GM10847 (cell line): ENCODE measurements around the gene TIMM23.

Experiments used
- POLR2A ChIP-seq: IDR thresholded peaks from 2 replicates; pipeline ENCODE4 v1.6.1; 2011; ENCODE audit not compliant: insufficient read length; ENCODE audit errors: extremely low read depth

TIMM23 gene

DNA sequence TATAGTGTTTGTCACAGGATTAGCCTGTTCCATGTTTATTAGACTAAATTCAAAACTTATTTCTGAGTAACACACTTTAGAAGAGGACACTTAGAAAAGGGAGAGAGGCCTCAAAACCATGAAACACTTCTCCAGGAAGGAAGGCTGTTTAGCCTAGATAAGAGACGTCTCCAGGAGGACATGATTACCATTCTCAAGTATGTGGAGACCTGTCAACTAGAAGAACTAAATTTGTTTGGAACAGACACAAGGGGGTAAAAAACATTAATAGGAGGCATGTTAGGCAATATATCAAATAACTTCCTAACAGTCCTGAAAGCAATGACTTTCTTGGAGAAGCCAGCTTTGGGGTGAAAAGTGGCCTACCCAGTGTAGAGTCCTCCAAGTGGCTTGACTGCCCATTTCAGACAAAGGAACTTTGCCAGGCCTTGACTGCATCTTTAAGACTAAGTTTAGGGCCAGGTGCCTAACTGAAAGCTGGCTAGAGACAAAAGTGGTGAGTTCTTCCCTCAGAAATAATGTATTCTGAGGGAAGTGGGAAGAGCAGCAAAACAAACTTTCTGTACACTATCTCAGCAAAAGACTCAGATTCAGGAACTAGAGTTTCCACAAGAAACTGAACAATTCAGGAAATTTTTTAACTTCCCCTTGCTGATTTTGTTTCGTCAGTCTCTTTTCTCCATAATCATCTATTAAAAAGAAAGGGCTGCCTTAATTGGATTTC lies 46.3 kb downstream of the TIMM23 start:
- no peak for TF ChIP-seq POLR2A

DNA sequence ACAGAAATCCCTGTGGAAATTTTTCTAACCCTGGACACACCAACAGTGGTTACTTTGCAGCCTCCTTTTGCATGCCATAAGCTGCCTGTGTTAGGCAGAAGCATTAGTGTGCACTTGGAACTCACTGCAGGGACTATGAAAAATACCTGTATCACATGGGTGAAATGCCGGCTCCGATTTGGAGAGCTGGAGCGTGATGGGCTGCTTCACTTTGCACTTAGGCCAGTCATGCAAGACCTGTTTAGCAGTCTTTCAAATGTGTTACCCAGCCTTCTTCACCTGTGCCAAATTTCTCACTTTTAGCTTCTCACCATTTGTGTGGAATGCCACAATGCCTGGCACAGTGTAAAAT lies 46.9 kb downstream of the TIMM23 start:
- no peak for TF ChIP-seq POLR2A

DNA sequence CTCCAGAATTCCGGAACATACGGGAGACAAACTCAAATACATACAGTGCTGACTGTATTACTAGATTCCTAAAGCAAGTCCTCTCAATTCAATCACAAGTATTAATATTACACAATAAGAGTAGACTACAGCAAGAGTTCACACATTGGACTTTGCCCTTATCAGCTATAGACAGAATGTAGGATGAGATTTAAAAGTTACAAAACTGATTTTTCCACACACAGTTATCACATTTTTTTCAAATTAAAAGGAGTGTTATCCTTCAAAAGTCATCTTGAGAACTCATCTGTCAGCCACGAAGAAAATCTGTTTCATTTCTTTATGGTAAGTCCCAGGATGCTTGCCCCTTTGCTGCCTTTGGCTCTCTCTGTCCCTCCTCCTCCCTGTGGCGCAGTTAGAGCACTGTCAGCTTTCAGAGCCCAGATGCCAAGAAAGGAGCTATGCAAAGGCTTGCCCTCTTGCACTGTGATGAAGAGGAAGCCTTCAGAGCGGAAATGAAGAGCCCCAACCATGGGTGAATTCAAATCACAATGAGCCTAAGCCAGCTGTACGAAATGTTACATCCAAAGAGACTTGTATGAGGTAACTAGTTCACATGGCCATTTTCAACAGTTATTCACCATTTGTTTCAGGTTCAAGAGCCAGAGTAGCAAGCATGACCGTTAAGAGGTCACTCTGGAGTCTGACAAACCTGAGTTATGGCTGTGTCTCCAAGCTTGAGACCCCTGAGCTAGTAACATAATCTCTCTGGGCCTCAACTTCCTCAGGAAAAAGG lies 47.5 kb downstream of the TIMM23 start:
- TF ChIP-seq POLR2A = no peak

DNA sequence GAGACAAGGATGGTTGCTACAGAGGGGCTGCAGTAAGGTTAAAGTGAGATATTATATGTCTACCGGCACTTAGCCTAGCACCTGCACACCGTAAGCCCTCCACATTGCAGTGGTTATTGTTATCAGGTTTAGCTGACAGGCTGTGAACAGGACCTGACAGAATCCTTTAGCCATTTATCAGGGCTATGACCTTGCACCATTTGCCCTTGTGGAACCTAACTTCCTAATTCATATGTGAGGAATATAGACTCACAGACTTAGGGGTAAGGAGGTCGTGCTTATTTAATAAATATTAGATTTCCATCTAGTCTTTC lies 48.0 kb downstream of the TIMM23 start:
- TF ChIP-seq POLR2A = no peak

DNA sequence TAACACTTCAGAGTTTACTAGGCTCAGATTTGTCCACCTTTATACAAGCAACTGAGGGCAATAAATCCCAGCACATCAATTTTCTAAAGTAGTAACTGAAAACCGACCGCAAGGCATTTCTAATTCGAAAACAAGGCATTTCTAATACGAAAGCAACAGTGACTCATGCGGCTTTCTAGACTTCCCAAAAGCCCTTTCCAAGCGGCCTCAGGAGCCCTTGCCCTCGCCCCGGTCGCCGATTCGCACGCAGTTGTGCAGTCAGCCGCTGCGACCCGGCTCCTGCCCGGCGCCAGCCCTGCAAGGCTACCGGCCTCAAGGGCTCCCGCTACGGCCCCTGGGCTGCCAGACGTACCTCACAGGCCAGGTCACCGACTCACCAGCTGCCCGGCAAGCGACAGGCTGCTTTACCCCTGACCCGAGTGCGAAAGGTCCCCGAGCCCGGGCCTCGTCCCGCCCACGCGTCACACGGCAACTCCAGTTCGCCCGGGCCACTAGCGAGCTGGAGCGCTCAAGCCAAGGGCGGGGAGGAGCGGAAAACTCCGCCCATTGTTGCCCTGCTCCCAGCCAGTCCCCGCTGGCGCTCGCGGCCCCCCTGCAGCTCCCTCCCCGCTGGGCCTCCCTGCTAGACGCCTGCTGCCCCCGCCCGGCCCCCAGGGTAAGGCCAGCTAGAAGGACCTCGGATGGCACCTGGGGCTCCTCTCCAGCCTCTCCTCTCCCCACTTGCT lies 50.9 kb downstream of the TIMM23 start:
- TF ChIP-seq POLR2A = no peak

DNA sequence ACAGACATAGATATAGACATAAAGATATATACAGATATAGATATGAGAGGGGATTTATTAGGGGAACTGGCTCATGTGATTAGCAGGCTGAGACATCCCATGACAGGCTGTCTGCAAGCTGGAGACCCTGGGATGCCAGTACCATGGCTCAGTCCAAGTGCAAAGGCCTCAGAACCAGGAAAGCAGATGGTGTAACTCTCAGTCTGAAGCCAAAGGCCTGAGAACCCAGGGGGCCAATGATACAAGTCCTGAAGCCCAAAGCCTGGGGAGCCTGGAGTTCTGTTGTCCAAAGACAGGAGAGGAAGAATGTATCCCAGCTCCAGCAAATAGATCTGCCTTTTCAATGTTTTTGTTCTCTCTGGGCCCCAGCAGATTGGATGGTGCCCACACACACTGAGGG lies 52.7 kb downstream of the TIMM23 start:
- no peak for TF ChIP-seq POLR2A

DNA sequence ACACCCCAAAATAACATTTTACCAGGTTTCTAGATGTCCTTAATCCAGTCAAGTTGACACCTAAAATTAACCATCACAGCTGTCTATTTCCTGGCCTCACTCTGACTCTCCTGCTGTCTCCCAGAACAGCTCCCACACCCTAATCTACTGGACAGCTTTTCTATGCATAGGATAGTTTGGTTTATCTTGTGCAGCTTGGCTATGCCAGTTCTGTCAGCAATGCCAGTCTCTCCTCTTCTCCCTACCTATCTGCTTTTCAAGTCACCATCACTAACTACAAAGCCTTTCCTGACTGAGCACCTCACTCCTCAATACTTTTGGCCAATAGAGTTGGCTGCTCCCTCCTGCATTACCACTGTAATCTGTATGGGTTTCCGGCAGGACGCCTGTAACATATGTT lies 53.1 kb downstream of the TIMM23 start:
- no peak for TF ChIP-seq POLR2A

DNA sequence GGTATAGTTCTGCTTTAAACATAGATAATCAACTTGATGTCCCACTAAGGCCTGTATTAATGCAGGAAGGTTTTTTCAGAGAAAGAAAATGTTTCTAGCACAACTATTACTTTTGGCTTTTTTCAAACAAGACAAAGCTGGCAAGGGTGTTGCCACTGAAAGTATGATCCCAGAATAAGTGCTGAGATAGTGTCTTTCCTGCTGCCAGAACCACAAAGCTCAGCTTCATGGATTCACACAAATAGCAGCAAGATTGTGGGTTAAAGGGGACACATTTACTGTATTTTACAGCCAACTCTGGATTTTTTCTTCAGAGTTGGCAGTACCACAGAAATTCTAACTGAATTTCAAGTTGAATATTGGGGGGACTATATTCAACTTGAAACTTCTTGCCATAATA lies 53.8 kb downstream of the TIMM23 start:
- TF ChIP-seq POLR2A = no peak

DNA sequence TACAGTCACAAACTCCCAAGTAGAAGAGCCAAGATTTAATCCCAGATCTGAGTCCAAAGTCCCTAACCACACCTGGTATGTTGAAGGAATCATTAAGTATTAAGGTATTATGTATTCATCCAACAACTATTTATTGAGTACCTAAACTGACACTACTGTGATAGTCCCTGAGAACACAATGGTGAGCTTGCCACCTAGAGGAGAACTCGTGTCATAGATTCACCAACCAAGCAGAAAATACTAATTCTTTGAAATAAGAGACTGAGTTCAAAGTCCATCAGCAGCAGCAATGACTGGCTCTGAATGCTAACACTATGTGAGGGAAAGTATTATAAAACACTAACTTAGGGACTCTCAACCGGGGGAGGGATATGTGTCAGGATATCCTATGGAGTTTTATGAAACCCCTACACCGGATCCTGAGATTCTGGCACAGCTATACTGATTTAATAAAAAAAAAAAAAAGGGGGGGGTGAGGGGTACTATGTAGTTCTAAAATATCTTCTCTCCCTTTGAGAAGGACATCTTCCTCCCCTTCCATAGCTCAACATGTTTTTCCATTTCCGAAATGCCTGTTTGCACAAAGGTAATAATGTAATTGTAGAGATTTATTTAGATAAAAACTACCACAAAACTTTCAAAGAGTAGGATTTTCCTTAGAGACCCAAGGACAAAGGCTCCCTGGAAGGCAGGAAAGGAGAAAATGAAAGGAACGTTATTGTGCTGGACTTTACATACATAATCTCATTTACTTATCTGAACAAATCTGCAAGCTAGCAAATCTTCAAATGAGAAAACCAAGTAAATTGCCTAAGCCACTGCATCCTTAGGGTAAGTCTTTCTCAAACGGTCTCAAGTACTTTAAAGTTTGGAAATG lies 56.5 kb downstream of the TIMM23 start:
- no peak for TF ChIP-seq POLR2A

DNA sequence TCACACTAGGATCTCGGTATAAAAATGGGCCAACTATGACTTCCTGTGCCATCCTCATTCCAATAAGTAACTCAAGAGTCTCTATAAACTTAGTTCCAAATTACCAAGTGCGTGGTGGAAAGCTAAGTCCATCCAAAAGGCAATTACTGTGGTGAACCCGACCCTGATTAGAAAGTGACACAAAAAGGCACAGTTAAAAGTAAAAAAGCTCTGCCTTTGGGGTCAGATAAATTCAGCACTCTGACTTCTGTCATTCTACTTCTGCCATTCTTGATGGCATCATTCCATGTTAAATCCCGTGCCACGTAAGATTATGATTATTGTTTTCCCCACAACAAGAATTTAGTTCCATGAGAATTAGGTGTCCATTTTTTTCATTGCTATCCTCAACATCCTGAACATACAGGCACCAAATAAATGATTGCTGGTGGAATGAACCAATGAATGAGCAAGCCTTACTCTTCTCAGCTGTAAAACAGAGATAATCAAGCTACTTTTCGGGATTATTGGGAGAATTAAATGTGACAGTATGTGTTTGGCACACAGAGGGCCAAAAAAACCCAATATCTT lies 57.3 kb downstream of the TIMM23 start:
- TF ChIP-seq POLR2A = no peak

DNA sequence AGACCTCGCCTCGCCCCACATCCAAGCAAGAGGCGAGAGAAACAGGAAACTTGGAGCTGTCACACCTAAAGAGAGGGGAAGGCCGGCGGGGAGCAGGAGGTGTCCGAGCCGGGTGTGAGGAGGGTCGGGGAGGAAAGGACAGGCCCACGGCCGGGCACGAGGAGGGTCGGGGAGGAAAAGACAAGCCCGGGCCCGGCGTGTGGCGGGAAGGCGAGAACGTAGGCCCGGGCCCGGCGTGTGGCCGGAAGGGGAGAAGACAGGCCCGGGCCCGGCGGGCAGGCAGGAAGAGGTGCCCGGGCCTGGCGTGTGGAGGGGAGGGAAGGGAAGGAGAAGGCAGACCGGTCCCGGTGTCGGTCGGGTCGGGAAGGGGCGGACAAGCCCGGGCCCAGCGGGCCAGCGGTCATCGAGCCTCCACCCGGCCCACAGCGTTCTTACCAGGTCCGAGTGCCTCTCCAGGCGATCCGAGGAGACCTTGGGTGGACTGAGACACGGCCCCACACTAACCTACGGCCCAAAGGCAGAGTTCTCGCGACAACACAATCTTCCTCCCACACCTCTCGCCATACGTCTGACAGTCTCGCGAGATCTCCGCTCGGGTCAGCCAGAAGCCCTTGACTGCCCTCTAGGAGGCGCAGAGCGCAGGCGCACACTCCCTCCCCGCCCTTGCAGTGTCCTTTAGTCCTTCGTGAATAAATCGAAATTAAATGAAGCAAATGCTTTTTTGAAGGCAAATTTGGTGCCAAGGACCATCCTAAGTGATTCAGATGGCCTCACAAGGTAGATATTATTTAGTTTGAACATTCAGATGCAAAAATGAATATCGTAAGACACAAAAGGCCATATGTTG lies 58.0 kb downstream of the TIMM23 start, which contains the start of gene NCOA4:
Gene NCOA4, minus strand, starts transcription at position 533 of the 847 bp plus-strand sequence. CDS start 13,943 bp downstream, outside the sequence.
- TF ChIP-seq POLR2A = peak; percentile 86

DNA sequence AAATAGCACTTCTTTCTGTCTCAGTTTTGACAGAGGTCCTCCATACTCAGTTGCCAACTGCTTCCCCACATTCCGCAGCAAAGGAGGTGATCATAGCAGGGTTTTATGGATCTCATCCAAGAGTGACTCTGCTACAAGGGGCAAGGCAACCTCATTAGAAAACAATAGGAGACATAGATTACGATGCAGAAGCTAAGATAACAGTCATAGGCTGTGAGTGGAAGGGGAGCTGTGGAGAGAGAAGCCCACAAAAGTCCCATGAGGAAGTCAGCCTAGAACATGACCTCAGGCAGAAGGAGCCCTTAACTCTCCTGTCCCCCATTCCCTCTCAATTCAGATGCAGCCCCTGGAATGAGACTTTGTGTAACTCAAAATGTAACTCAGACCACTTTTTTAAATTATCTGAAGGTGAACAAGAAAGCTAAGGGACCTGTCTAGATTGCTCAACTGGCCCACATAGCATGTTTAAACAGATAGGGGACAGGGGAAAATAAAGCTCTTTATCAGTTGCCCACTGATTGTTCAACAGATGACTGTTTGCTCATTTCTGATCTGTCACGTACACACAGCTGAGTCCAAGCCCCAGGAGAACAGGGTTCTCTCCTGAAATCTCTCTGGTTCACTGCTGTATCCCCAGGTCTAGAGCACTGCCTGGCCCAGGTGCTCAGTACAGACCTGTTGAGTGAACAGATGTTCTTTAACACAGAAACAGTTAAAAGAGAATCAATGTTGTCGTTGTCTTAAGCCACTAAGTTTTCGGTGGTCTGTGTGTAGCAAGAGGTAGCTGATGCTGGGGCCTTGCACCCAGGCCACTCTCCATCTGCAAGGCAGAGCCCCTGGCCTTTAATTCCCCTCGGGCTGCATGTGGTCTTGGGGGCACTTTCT lies 59.6 kb downstream of the TIMM23 start:
- TF ChIP-seq POLR2A = no peak

DNA sequence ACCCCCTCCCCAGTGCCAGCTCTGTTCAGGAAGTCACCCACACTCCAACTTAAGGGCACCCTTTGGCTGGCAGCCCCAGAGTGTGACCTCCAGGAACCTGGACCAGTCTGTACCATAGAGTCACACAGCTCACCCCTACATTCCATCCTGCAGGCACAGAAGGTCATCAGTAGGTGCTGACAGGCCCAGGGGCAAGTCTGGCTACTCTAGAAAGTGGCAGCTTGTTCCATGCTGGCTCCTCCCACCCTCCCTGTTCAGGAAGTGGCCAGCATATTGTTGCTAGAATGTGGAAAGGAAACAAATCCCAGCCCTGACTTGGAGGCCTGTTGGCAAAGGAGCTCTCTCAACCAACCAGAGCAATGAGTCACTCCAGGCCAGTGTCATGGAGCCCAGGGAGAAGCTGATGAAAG lies 61.3 kb downstream of the TIMM23 start:
- no peak for TF ChIP-seq POLR2A
